ENCODE data around the gene PTPRK. TPM values are rescaled to one million over a fixed set of nuclear protein-coding genes. Genes with fewer than 3 reads are reported as not detected.

Gene PTPRK
- total RNA-seq, 1 experiment from 2014 or later = 265 TPM

GRCh38 chr6:127949251-127949650, 571.1 kb downstream of the PTPRK start:
- no TSS peak for BruUV-seq (replicated peaks)

DNA sequence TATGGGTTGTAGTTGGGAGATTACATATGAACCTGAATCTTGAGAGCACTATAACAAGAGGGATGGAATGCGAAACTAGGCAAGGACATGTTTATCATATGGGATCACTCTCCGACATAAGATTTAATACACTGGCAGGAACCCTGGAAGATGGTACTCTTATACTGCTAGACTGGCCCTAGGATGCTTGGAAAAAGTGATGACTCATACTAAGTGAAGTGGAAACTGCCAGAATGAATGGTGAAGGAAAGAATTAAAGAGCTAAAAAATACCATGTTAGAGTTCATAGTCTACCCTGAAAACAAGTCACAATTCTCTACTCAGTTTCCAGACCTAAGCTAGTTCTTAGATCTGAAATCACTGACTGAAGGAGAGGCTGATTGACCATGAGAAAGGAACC, 574.0 kb downstream of the PTPRK start:
- H3K4me1 Mint-ChIP-seq (ENCODE audit: low read depth, unreplicated experiment) = peaks cover 5% of the 10 kb centered on the region
- no peak overlapping the region for H3K4me3 Mint-ChIP-seq (ENCODE audit: low read depth, unreplicated experiment)
- H3K9me3 Mint-ChIP-seq (ENCODE audit: low read depth, unreplicated experiment) = no peaks in the 10 kb centered on the region
- CTCF ChIA-PET = no interaction called here
- TF ChIP-seq, protein P1, sequence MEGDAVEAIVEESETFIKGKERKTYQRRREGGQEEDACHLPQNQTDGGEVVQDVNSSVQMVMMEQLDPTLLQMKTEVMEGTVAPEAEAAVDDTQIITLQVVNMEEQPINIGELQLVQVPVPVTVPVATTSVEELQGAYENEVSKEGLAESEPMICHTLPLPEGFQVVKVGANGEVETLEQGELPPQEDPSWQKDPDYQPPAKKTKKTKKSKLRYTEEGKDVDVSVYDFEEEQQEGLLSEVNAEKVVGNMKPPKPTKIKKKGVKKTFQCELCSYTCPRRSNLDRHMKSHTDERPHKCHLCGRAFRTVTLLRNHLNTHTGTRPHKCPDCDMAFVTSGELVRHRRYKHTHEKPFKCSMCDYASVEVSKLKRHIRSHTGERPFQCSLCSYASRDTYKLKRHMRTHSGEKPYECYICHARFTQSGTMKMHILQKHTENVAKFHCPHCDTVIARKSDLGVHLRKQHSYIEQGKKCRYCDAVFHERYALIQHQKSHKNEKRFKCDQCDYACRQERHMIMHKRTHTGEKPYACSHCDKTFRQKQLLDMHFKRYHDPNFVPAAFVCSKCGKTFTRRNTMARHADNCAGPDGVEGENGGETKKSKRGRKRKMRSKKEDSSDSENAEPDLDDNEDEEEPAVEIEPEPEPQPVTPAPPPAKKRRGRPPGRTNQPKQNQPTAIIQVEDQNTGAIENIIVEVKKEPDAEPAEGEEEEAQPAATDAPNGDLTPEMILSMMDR (IDR thresholded peaks at IDR 0.05; ENCODE audit: unreplicated experiment) = no peak
- peaks cover 4% of the 10 kb centered on the region for H3K36me3 Mint-ChIP-seq (ENCODE audit: insufficient read depth, unreplicated experiment)
- intact Hi-C loops (cut with micrococcal nuclease; ENCODE audit: unreplicated experiment) = no loop called here
- no peak for DNase-seq
- no peak overlapping the region for H3K27ac Mint-ChIP-seq (ENCODE audit: unreplicated experiment)
- H3K27me3 Mint-ChIP-seq (ENCODE audit: unreplicated experiment) = no peaks in the 10 kb centered on the region
- BruUV-seq (replicated peaks) = no TSS peak

More at GRCh38 chr6:127949251-127949650, 571.1 kb downstream of the PTPRK start:
- peaks cover 4% of the 10 kb centered on the region for H3K36me3 Mint-ChIP-seq (ENCODE audit: insufficient read depth, unreplicated experiment)
- no peaks in the 10 kb centered on the region for H3K4me1 Mint-ChIP-seq (ENCODE audit: low read depth, unreplicated experiment)
- intact Hi-C loops (cut with micrococcal nuclease; ENCODE audit: unreplicated experiment) = no loop called here
- H3K4me3 Mint-ChIP-seq (ENCODE audit: low read depth, unreplicated experiment) = no peak overlapping the region
- no peaks in the 10 kb centered on the region for H3K9me3 Mint-ChIP-seq (ENCODE audit: low read depth, unreplicated experiment)
- TF ChIP-seq, protein P1 (IDR thresholded peaks at IDR 0.05; ENCODE audit: unreplicated experiment) = no peak
- H3K27me3 Mint-ChIP-seq (ENCODE audit: unreplicated experiment) = no peaks in the 10 kb centered on the region
- DNase-seq = no peak
- no peak overlapping the region for H3K27ac Mint-ChIP-seq (ENCODE audit: unreplicated experiment)
- CTCF ChIA-PET = interaction anchor here (0.7 kb wide), 1 partner anchor 159 kb away, joined by 4 read pairs; no protein-coding TSS in a partner anchor

GRCh38 chr6:127945434-127946097, 574.8 kb downstream of the PTPRK start:
- CTCF ChIA-PET = no interaction called here
- intact Hi-C loops (cut with micrococcal nuclease; ENCODE audit: unreplicated experiment) = no loop called here
- DNase-seq = no peak
- TF ChIP-seq, protein P1 (IDR thresholded peaks at IDR 0.05; ENCODE audit: unreplicated experiment) = no peak
- peaks cover 4% of the 10 kb centered on the region for H3K36me3 Mint-ChIP-seq (ENCODE audit: insufficient read depth, unreplicated experiment)
- no peaks in the 10 kb centered on the region for H3K9me3 Mint-ChIP-seq (ENCODE audit: low read depth, unreplicated experiment)
- H3K27ac Mint-ChIP-seq (ENCODE audit: unreplicated experiment) = no peak overlapping the region
- no TSS peak for BruUV-seq (replicated peaks)
- peaks cover 10% of the 10 kb centered on the region for H3K4me1 Mint-ChIP-seq (ENCODE audit: low read depth, unreplicated experiment)
- H3K4me3 Mint-ChIP-seq (ENCODE audit: low read depth, unreplicated experiment) = no peak overlapping the region
- no peaks in the 10 kb centered on the region for H3K27me3 Mint-ChIP-seq (ENCODE audit: unreplicated experiment)

DNA sequence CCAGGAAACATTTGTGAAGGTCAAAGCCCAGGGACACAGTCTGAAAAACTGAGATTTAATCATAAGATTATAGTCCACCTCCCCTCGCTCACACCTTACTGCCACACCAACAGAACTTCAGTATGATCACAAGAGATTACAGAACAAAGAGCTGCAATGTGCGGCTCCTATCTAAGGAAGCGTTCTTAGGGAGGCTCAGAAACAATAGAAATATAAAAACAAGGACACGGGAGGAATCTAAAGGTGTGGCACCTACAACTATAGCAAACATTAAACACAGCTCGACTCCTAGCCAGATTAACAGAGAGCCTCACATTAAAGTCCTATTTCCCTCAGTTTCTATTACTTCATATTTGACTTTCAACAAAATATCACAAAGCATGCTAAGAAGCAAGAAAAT, 579.2 kb downstream of the PTPRK start:
- CTCF ChIA-PET = no interaction called here
- no TSS peak for BruUV-seq (replicated peaks)
- no peaks in the 10 kb centered on the region for H3K9me3 Mint-ChIP-seq (ENCODE audit: low read depth, unreplicated experiment)
- H3K27ac Mint-ChIP-seq (ENCODE audit: unreplicated experiment) = no peak overlapping the region
- H3K4me1 Mint-ChIP-seq (ENCODE audit: low read depth, unreplicated experiment) = peaks cover 41% of the 10 kb centered on the region
- no peak for DNase-seq
- intact Hi-C loops (cut with micrococcal nuclease; ENCODE audit: unreplicated experiment) = no loop called here
- H3K36me3 Mint-ChIP-seq (ENCODE audit: insufficient read depth, unreplicated experiment) = peaks cover 8% of the 10 kb centered on the region
- no peak overlapping the region for H3K4me3 Mint-ChIP-seq (ENCODE audit: low read depth, unreplicated experiment)
- TF ChIP-seq, protein P1 (IDR thresholded peaks at IDR 0.05; ENCODE audit: unreplicated experiment) = no peak
- no peaks in the 10 kb centered on the region for H3K27me3 Mint-ChIP-seq (ENCODE audit: unreplicated experiment)
